GM21737 (cell line): ENCODE data around the gene TTLL4.
A peak's percentile ranks its signal among the peaks of the same experiment; 100 is the strongest.
"Not testable (repeated sequence)": the region's sequence is repeated elsewhere in the genome, so short reads cannot be mapped to it uniquely, and the experiment has no call there.

Source experiments
- ATAC-seq: cut with Tn5 transposase; IDR thresholded peaks from one replicate; pipeline ENCODE4 v1.9.1; 2021; ENCODE audit warnings: mild to moderate bottlenecking, moderate library complexity; ENCODE audit not compliant: unreplicated experiment

Gene TTLL4

DNA sequence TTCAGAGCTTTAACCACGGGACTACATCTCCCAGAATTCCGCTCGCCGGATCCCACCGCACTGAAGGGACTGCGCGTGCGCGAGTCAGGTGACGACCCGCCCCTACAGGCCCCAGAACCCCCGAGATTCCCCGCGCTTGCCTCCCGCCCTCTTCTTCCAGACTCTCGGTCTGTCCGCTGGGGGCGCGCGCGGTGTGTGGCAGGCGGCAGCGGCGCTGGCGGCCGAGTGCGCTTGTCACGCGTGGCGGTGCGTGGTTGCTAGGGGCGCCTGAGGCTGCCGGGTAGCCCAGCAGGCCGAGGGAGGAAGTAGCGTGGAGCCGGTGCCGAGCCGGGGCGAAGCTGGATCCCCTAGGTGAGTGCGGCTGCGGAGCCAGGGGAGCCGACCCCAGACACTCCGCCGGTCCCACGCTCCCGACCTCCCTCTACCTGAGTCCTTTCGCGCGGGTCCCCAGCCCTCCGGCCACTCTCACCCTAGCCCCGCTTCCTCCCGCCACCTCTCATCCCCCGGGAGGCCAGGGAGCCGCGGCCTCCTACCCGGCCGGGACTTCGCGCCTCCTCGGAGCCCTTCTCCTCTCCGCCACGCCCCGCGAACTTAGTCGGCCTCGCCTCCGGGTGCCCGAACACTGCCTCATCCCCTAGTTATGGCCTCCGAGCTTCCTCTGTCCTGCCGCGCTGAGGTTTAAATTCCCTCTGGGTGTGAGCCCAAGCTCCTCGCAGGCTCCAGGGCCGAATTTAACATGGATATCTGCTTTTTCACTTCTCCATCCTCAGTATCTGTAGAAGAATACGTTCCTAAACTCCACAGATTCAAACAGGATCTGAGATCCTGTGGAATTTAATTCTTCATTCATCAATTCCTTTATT lies at the start of gene TTLL4:
TTLL4 (plus strand) TSS at position 149 of the 863 bp plus-strand sequence. CDS start 26,842 bp downstream, outside the sequence.
- peak; percentile 90 for ATAC-seq

DNA sequence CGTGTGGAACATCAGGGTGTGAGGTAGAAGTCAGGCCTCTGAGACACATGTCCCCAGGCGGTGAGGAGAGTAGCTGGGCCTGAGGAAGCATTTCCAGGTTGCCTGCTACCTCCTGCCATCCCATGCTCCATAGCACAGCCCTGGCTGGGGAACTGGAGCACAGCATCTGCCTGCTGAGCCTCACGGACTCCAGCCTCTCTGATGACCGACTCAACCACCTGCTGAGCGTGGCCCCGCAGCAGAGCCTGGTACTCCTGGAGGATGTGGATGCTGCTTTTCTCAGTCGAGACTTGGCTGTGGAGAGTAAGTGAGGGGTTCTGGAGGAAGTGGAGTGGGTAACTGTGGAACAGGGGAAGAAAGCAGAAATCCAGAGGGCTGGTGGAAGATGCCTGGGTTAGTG lies 48.3 kb upstream of the TTLL4 start:
- no peak for ATAC-seq

DNA sequence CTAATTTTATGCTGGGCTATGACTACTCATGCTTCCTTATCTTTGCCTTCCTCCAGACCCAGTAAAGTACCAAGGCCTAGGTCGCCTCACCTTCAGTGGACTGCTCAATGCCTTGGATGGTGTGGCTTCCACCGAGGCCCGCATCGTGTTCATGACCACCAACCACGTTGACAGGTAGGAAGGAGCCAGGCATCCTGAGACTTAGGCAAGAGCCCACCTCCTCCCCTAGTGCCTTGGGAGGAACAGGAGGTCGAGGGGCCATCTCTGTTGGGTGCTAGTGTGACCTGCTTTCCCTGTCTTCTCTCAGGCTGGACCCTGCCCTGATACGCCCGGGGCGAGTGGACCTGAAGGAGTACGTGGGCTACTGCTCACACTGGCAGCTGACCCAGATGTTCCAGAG lies 47.8 kb upstream of the TTLL4 start:
- ATAC-seq: no peak

DNA sequence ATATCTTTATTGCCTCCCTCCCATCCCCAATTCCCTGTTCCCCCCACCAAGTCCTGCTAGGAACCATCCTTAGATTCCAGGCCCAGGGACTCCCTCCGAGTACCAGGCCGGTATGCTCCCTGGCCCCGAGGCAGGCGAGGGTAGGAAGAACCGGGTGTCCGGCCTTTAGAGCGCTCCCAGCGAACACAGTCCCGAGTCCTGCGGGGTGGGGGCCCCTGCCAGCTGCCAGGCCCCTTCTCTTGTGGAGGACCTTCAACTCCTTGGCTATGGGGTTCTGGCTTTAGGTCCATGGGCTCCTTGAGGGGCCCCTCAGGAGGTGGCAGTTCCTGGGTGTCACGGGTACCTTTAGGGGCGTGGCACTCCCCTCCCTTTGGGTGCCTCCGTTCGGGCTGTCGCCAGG lies 46.7 kb upstream of the TTLL4 start:
- no peak for ATAC-seq

DNA sequence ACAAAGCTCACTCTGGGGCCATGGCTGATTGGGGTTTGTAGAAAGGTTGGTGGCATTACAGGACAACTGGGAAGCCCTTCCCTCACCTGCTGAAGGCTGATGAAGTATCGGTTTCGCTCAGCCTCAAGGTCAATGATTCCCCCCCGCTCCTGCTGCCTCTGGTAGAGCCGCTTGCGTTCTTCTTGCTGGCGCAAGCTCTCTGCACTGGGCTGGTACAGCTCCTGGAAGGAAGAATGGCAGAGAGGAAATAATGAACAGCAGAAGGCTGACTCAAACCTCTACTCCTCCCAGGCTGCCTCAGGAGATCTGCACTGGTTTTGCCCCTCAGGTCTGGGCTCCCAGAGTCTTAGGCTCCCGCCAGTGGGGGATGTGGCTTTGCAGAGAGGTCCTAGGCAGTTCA lies 46.0 kb upstream of the TTLL4 start:
- no peak for ATAC-seq

- ATAC-seq: no peak
These were observed 39.5 kb upstream of the TTLL4 start for GRCh38 chr2:218671097-218671653.

GRCh38 chr2:218671654-218672566 lies 38.7 kb upstream of the TTLL4 start, which contains the start of the genes RNF25 and STK36:
TSS of gene RNF25 (minus strand) at chr2:218672002. CDS start at chr2:218671970, 32 bp downstream.
TSS of gene STK36 (plus strand) at chr2:218672086. CDS start at chr2:218672830, 744 bp downstream.
- ATAC-seq: peak; percentile 96

GRCh38 chr2:218679119-218679518 lies 31.5 kb upstream of the TTLL4 start:
- ATAC-seq: no peak

- ATAC-seq: no peak
These were observed 30.6 kb upstream of the TTLL4 start for GRCh38 chr2:218680061-218680460.

DNA sequence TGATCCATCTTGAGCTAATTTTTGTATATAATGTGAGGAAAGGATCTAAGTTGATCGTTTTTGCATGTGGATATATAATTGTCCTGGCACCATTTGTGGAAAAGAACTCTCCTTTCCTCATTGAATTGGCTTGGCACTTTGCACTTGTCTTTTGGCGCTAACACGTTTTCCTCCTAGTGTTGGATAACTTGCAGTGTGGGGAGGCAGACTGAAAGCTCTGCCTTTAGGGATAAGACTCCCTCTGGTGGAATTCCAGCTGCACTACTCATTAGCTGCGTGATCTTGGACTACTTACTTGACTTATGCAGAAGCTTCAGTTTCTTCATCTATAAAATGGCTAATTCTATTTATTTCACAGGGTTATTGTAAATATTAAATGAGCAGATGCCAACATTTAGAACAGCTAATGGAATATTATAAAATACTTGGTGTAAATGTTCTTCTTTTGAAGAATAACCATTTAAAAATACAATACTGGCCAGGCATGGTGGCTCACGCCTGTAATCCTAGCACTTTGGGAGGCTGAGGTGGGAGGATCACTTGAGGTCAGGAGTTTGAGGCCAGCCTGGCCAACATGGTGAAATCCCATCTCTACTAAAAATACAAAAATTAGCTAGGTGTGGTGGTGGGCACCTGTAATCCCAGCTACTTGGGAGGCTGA lies 23.1 kb upstream of the TTLL4 start:
- ATAC-seq: not testable (repeated sequence)

GRCh38 chr2:218691234-218691633 lies 19.4 kb upstream of the TTLL4 start:
- no peak for ATAC-seq

GRCh38 chr2:218694405-218695145 lies 16.1 kb upstream of the TTLL4 start:
- ATAC-seq: no peak

DNA sequence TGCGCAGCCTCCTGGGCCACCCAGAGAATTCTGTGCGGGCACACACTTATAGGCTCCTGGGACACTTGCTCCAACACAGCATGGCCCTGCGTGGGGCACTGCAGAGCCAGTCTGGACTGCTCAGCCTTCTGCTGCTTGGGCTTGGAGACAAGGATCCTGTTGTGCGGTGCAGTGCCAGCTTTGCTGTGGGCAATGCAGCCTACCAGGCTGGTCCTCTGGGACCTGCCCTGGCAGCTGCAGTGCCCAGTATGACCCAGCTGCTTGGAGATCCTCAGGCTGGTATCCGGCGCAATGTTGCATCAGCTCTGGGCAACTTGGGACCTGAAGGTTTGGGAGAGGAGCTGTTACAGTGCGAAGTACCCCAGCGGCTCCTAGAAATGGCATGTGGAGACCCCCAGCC lies 11.8 kb upstream of the TTLL4 start:
- ATAC-seq: no peak

GRCh38 chr2:218701806-218702205 lies 8.8 kb upstream of the TTLL4 start:
- no peak for ATAC-seq

DNA sequence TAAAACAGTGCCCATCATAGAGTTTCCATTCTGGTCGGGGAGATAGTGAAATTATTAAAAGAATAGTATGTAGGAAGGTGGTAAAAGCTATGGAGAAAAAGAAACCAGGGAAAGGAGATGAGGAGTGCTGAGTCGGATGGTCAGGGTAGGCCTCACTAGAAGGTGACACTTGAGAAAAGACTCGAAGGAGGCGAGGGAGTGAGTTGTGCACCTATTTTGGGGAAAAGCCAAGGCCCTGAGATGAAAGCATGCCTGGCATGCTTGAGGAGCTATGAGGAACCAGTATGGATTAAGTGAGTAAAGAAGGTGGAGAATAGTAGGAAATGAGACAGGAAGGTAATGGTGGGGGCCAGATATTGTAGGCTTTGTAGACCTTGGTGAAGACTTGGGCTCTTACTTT lies 7.3 kb upstream of the TTLL4 start:
- no peak for ATAC-seq

DNA sequence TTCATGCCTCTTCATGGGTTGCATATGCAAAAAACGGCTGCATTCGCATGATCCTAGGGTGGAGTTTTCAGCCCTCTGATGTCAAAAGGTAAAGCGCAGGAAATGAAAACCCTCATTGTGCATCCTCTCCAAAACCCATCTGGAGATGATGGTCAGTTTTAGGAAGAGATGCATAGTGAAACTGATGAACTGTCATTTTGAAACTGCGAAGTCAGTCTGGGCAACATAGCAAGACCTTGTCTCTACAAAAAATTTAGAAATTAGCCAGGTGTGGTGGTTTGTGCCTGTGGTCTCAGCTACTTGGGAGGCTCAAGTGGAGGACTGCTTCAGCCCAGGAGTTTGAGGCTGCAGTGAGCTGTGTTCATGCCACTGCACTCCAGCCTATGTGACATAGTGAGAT lies 2.5 kb upstream of the TTLL4 start:
- no peak for ATAC-seq

DNA sequence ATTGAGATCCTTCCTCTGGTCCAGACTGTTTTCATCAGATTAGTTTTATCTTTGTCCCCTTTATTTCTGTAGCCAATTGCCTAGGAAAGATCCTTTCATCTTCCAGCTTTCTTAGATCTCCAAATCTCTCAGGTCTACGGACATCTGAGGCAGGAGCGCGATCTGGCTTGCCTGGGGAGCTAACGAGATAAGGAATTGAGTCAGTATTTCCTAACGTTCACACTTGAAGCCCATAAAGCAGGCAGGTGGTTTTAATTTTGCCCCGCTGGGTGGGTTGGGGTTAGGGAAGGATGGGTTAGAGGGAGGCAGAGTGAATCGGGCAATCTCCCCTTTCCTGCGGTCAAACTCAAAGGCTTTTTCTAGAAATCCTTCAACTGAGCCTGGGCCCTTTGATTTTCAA lies 727 bp upstream of the TTLL4 start:
- ATAC-seq: no peak

- peak; percentile 4 for ATAC-seq
These were observed 325 bp upstream of the TTLL4 start for GRCh38 chr2:218710334-218710686.

- ATAC-seq: no peak
These were observed 905 bp downstream of the TTLL4 start for GRCh38 chr2:218711550-218711929.

- no peak for ATAC-seq
These were observed 3.3 kb downstream of the TTLL4 start for GRCh38 chr2:218713922-218714321.
